IMR-90 (cell line): Measurements from ENCODE around the gene APC. TPM values are rescaled to one million over a fixed set of nuclear protein-coding genes. Genes with fewer than 3 reads are reported as not detected.

Experiments used
- ATAC-seq: fragments of 200-7000 bp; cut with Tn5 transposase; 2 replicates; pipeline ENCODE4 v1.9.1; 2020; ENCODE audit warnings: low read depth, mild to moderate bottlenecking, moderate library complexity
- BruUV-seq: library from RNA; stranded (reverse); fragments of 400-500 nt; replicated peaks from 2 replicates; lab custom pipeline; 2021; lab: Mats Ljungman, UMichigan
- CTCF ChIA-PET: fragments of 300-600 bp; formaldehyde crosslinking; extraction: SDS; loops from one replicate; lab custom pipeline; 2021; ENCODE audit warnings: antibody characterized with exemption; lab: Yijun Ruan, JAX
- POLR2A ChIA-PET: fragments of 300-600 bp; sonication (Branson Sonifier 250); formaldehyde crosslinking; loops from one replicate; lab custom pipeline; 2022; ENCODE audit warnings: antibody characterized with exemption; ENCODE audit not compliant: unreplicated experiment; lab: Charles Lee
- DNase-seq: peaks from one replicate; pipeline ENCODE4 v3.0.0; 2013
- H2AFZ ChIP-seq: replicated peaks from 2 replicates; pipeline ENCODE3; 2013; ENCODE audit warnings: low read length, mild to moderate bottlenecking; ENCODE audit not compliant: poor library complexity
- H2AK5ac ChIP-seq: 2 replicates; pipeline ENCODE4 v1.6.1; 2013; ENCODE audit warnings: low read depth, low read length, inconsistent platforms
- H2AK9ac ChIP-seq: replicated peaks from 2 replicates; pipeline ENCODE3; 2013; ENCODE audit warnings: mild to moderate bottlenecking, low read depth, low read length, moderate library complexity; ENCODE audit not compliant: poor library complexity
- H2BK120ac ChIP-seq: 2 replicates; pipeline ENCODE4 v1.6.1; 2013; ENCODE audit warnings: low read depth, low read length, inconsistent platforms
- H2BK15ac ChIP-seq: 3 replicates; pipeline ENCODE4 v1.6.1; 2013; ENCODE audit warnings: low read depth, low read length, inconsistent platforms
- H2BK20ac ChIP-seq: 2 replicates; pipeline ENCODE4 v1.6.1; 2013; ENCODE audit warnings: low read depth, mild to moderate bottlenecking, inconsistent platforms, low read length, moderate library complexity
- H2BK5ac ChIP-seq: 2 replicates; pipeline ENCODE4 v1.6.1; 2013; ENCODE audit warnings: mild to moderate bottlenecking, low read depth, low read length, inconsistent platforms; ENCODE audit not compliant: poor library complexity, severe bottlenecking
- H3K14ac ChIP-seq: replicated peaks from 2 replicates; pipeline ENCODE4 v1.6.1; 2013; ENCODE audit warnings: low read depth, low read length, inconsistent platforms
- H3K18ac ChIP-seq: 2 replicates; pipeline ENCODE4 v1.6.1; 2013; ENCODE audit warnings: low read depth, low read length, control low read depth
- H3K23ac ChIP-seq: 2 replicates; pipeline ENCODE4 v1.6.1; 2013; ENCODE audit warnings: low read depth, low read length, inconsistent platforms
- H3K27ac ChIP-seq: 2 replicates; pipeline ENCODE4 v1.5.1; 2013; ENCODE audit warnings: mild to moderate bottlenecking, control low read depth, low read length; ENCODE audit not compliant: insufficient read depth
- H3K27me3 ChIP-seq: 2 replicates; pipeline ENCODE4 v1.6.1; 2013; ENCODE audit warnings: low read length; ENCODE audit not compliant: control insufficient read depth, insufficient read depth
- H3K36me3 ChIP-seq: 2 replicates; pipeline ENCODE4 v1.6.1; 2013; ENCODE audit warnings: low read length, mixed read lengths; ENCODE audit not compliant: control insufficient read depth, insufficient read depth
- H3K4ac ChIP-seq: 2 replicates; pipeline ENCODE4 v1.6.1; 2013; ENCODE audit warnings: low read depth, low read length, inconsistent platforms
- H3K4me1 ChIP-seq: 2 replicates; pipeline ENCODE4 v1.6.1; 2013; ENCODE audit warnings: low read length, mixed read lengths; ENCODE audit not compliant: control insufficient read depth, insufficient read depth
- H3K4me2 ChIP-seq: 2 replicates; pipeline ENCODE4 v1.6.1; 2013; ENCODE audit warnings: low read depth, mild to moderate bottlenecking, control low read depth, low read length, moderate library complexity
- H3K4me3 ChIP-seq: 2 replicates; pipeline ENCODE4 v1.5.1; 2013; ENCODE audit warnings: low read depth, mild to moderate bottlenecking, control low read depth, low read length, moderate library complexity; ENCODE audit not compliant: insufficient read depth
- H3K56ac ChIP-seq: 2 replicates; pipeline ENCODE4 v1.6.1; 2013; ENCODE audit warnings: low read length, inconsistent platforms; ENCODE audit not compliant: insufficient read depth; ENCODE audit errors: extremely low read depth
- H3K79me1 ChIP-seq, 2 experiments: 2 replicates each; pipeline ENCODE4 v1.6.1; 2013; ENCODE audit warnings: low read length in 2 of 2, inconsistent platforms in 1 of 2, low read depth in 1 of 2
- H3K9ac ChIP-seq: 2 replicates; pipeline ENCODE4 v1.6.1; 2013; ENCODE audit warnings: low read depth, low read length, control low read depth
- H3K9me1 ChIP-seq: 2 replicates; pipeline ENCODE4 v1.6.1; 2013; ENCODE audit warnings: low read length, inconsistent platforms; ENCODE audit not compliant: insufficient read depth
- H3K9me3 ChIP-seq: 2 replicates; pipeline ENCODE4 v1.6.1; 2013; ENCODE audit warnings: low read length; ENCODE audit not compliant: control insufficient read depth, insufficient read depth
- H4K20me1 ChIP-seq: 2 replicates; pipeline ENCODE4 v1.6.1; 2013; ENCODE audit warnings: low read length, inconsistent platforms; ENCODE audit not compliant: insufficient read depth
- H4K5ac ChIP-seq: 2 replicates; pipeline ENCODE4 v1.6.1; 2013; ENCODE audit warnings: mild to moderate bottlenecking, low read depth, low read length, control low read depth
- H4K8ac ChIP-seq, 2 experiments: 2 replicates each; pipeline ENCODE4 v1.6.1; 2013; ENCODE audit warnings: low read depth in 2 of 2, low read length in 2 of 2, control low read depth in 1 of 2, inconsistent platforms in 1 of 2
- H4K91ac ChIP-seq: 2 replicates; pipeline ENCODE4 v1.6.1; 2013; ENCODE audit warnings: low read depth, low read length, inconsistent platforms; ENCODE audit not compliant: insufficient read depth
- BHLHE40 ChIP-seq: fragments of 150-350 bp; IDR thresholded peaks from 2 replicates; pipeline ENCODE4 v1.6.1; 2016; ENCODE audit warnings: mild to moderate bottlenecking, low read depth, low read length
- CEBPB ChIP-seq: IDR thresholded peaks from 2 replicates; pipeline ENCODE4 v1.6.1; 2012; ENCODE audit warnings: low read depth, low read length, improper control_type of control experiment
- CHD1 ChIP-seq: IDR thresholded peaks from 2 replicates; pipeline ENCODE4 v1.6.1; 2012; ENCODE audit warnings: low read depth, low read length, improper control_type of control experiment
- FOS ChIP-seq: fragments of 150-350 bp; IDR thresholded peaks from 2 replicates; pipeline ENCODE4 v1.6.1; 2016; ENCODE audit warnings: low read depth, low read length
- MAFK ChIP-seq: IDR thresholded peaks from 2 replicates; pipeline ENCODE4 v1.6.1; 2012; ENCODE audit warnings: low read depth, low read length, improper control_type of control experiment
- MAZ ChIP-seq: IDR thresholded peaks from 2 replicates; pipeline ENCODE4 v1.6.1; 2012; ENCODE audit warnings: low read depth, mild to moderate bottlenecking, low read length, improper control_type of control experiment, moderate library complexity, borderline replicate concordance
- MXI1 ChIP-seq: IDR thresholded peaks from 2 replicates; pipeline ENCODE4 v1.6.1; 2012; ENCODE audit warnings: low read depth, mild to moderate bottlenecking, low read length, moderate library complexity, borderline replicate concordance
- NFE2L2 ChIP-seq: fragments of 150-350 bp; IDR thresholded peaks from 2 replicates; pipeline ENCODE4 v1.6.1; 2016; ENCODE audit warnings: low read depth, mild to moderate bottlenecking, low read length
- POLR2A ChIP-seq: IDR thresholded peaks from 2 replicates; pipeline ENCODE4 v1.6.1; 2012; ENCODE audit warnings: mild to moderate bottlenecking, low read depth, low read length
- RAD21 ChIP-seq: IDR thresholded peaks from 2 replicates; pipeline ENCODE4 v1.6.1; 2012; ENCODE audit warnings: low read length, improper control_type of control experiment
- RCOR1 ChIP-seq: IDR thresholded peaks from 2 replicates; pipeline ENCODE4 v1.6.1; 2012; ENCODE audit warnings: mild to moderate bottlenecking, low read length, improper control_type of control experiment; ENCODE audit not compliant: insufficient replicate concordance
- RFX5 ChIP-seq: IDR thresholded peaks from 2 replicates; pipeline ENCODE4 v1.8.0; 2012; ENCODE audit warnings: low read depth, mild to moderate bottlenecking, low read length, moderate library complexity
- SMC3 ChIP-seq: fragments of 150-350 bp; IDR thresholded peaks from 2 replicates; pipeline ENCODE4 v1.6.1; 2016; ENCODE audit warnings: low read depth, mild to moderate bottlenecking, antibody characterized with exemption, low read length, moderate library complexity
- WGBS, 2 experiments: methylation state at CpG; one replicate each; pipeline versions ENCODE4 v1.1.5 to v1.1.7; 2013; ENCODE audit warnings: missing lambda C conversion rate in 2 of 2; ENCODE audit not compliant: insufficient read length in 1 of 2; ENCODE audit errors: extremely low coverage in 2 of 2; 5-methylcytosine and 5-hydroxymethylcytosine counted together
- dilution Hi-C: fragments of 300-500 bp; cut with HindIII; formaldehyde crosslinking; loops from one replicate; pipeline ENCODE4 v1.14.3; 2018; ENCODE audit warnings: low sequenced_read_pairs; ENCODE audit not compliant: unreplicated experiment
- in situ Hi-C: fragments of 300-500 bp; cut with MboI; formaldehyde crosslinking; loops from 3 replicates; pipeline ENCODE4 v1.14.3; 2019; ENCODE audit warnings: low sequenced_read_pairs, inconsistent platforms, mixed read lengths
- intact Hi-C: fragments of 100-400 bp; cut with micrococcal nuclease; formaldehyde crosslinking; loops from 2 replicates; pipeline ENCODE4 v1.10.0; 2022
- polyA plus RNA-seq, 3 experiments: library from polyadenylated mRNA; depleted of rRNA; stranded (reverse); fragments of >200 nt; gene quantifications; 2 replicates each; pipeline ENCODE4 v1.2.3, GENCODE V29; 2012; ENCODE audit warnings: low replicate concordance in 1 of 3
- total RNA-seq: library from RNA; depleted of rRNA; stranded (reverse); fragments of >200 nt; gene quantifications from 2 replicates; pipeline ENCODE4 v1.2.3, GENCODE V29; 2012
- TF ChIP-seq, protein P1 (sequence below): conservative IDR thresholded peaks from 2 replicates; pipeline ENCODE4 v1.5.1; 2012; ENCODE audit warnings: mild to moderate bottlenecking, low read depth, low read length, improper control_type of control experiment
- TF ChIP-seq, protein P2 (sequence below): fragments of 150-350 bp; IDR thresholded peaks from 2 replicates; pipeline ENCODE4 v1.6.1; 2017; ENCODE audit warnings: mild to moderate bottlenecking, antibody characterized with exemption, low read length, low read depth
- TF ChIP-seq, protein P3 (sequence below): fragments of 150-350 bp; IDR thresholded peaks from 2 replicates; pipeline ENCODE4 v1.6.1; 2016; ENCODE audit warnings: low read depth, mild to moderate bottlenecking, low read length, moderate library complexity, borderline replicate concordance

The APC gene
- total and polyA plus RNA-seq, 2 of the 4 experiments (the other 2 are of a cell fraction) = 7.3 to 58.4 TPM

DNA sequence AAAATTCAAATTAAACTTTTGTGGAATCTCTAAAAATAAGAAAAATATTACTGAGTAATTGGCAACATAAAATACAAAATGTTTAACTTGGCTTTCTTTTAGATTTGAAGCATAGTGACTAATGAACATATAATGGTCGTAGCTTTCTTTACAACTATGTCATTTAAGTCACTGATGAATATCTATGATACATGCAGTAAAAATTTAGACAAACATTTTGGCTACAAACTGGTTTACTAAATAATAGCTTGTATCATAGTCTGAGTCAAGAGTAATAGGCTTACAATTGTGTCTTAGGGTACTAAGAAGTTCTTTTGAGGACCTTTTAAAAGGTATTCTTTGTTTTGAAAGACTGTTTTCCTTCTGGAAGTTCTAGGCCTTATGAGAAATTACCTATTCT is 2.0 kb upstream of the APC start:
- dilution Hi-C loops = no loop called here
- H3K4me2 ChIP-seq = no peak overlapping the region; the same call in 1 of the 2 replicates

More for the DNA sequence above, 2.0 kb upstream of the APC start:
- no peaks in the 10 kb centered on the region for H3K36me3 ChIP-seq
- H2AFZ ChIP-seq = no peak overlapping the region
- peak overlapping the region; percentile 78 for H2BK5ac ChIP-seq
- H3K4me1 ChIP-seq = peaks cover 7% of the 10 kb centered on the region
- no peak overlapping the region for H2BK15ac ChIP-seq
- no peak overlapping the region for H3K9ac ChIP-seq
- peaks cover 19 to 46% of the 10 kb centered on the region in 2 experiments for H3K79me1 ChIP-seq
- no peak overlapping the region for H4K91ac ChIP-seq
- H3K9me1 ChIP-seq = no peaks in the 10 kb centered on the region
- H2BK20ac ChIP-seq = no peak overlapping the region
- H4K20me1 ChIP-seq = peaks cover 4% of the 10 kb centered on the region; the same call in 1 of the 2 replicates
- peak overlapping the region; percentile 48; the same call in 1 of the 2 replicates for H3K4ac ChIP-seq
- no peak overlapping the region for H4K5ac ChIP-seq
- no peak overlapping the region for H3K23ac ChIP-seq
- no peak overlapping the region for H3K14ac ChIP-seq
- H2AK5ac ChIP-seq = no peak overlapping the region
- no peak overlapping the region for H3K18ac ChIP-seq
- ChIA-PET CTCF (interaction anchor here (0.6 to 1.3 kb wide), 3 partner anchors 22 to 129 kb away, joined by 3 to 4 read pairs (median 4); no protein-coding TSS in a partner anchor), POLR2A (no interaction called here)
- no peak overlapping the region for H2BK120ac ChIP-seq
- no peak for TF ChIP-seq MAFK
- TF ChIP-seq, protein P1, sequence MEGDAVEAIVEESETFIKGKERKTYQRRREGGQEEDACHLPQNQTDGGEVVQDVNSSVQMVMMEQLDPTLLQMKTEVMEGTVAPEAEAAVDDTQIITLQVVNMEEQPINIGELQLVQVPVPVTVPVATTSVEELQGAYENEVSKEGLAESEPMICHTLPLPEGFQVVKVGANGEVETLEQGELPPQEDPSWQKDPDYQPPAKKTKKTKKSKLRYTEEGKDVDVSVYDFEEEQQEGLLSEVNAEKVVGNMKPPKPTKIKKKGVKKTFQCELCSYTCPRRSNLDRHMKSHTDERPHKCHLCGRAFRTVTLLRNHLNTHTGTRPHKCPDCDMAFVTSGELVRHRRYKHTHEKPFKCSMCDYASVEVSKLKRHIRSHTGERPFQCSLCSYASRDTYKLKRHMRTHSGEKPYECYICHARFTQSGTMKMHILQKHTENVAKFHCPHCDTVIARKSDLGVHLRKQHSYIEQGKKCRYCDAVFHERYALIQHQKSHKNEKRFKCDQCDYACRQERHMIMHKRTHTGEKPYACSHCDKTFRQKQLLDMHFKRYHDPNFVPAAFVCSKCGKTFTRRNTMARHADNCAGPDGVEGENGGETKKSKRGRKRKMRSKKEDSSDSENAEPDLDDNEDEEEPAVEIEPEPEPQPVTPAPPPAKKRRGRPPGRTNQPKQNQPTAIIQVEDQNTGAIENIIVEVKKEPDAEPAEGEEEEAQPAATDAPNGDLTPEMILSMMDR = no peak
- TF ChIP-seq CHD1 = no peak
- no peak for TF ChIP-seq POLR2A
- TF ChIP-seq RCOR1 = no peak
- TF ChIP-seq SMC3 = no peak
- TF ChIP-seq, protein P2, sequence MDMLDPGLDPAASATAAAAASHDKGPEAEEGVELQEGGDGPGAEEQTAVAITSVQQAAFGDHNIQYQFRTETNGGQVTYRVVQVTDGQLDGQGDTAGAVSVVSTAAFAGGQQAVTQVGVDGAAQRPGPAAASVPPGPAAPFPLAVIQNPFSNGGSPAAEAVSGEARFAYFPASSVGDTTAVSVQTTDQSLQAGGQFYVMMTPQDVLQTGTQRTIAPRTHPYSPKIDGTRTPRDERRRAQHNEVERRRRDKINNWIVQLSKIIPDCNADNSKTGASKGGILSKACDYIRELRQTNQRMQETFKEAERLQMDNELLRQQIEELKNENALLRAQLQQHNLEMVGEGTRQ = no peak
- TF ChIP-seq MAZ = no peak
- no peak for TF ChIP-seq RFX5
- no peak for TF ChIP-seq FOS
- TF ChIP-seq NFE2L2 = no peak
- TF ChIP-seq BHLHE40 = no peak
- no peak for TF ChIP-seq CEBPB
- TF ChIP-seq, protein P3, sequence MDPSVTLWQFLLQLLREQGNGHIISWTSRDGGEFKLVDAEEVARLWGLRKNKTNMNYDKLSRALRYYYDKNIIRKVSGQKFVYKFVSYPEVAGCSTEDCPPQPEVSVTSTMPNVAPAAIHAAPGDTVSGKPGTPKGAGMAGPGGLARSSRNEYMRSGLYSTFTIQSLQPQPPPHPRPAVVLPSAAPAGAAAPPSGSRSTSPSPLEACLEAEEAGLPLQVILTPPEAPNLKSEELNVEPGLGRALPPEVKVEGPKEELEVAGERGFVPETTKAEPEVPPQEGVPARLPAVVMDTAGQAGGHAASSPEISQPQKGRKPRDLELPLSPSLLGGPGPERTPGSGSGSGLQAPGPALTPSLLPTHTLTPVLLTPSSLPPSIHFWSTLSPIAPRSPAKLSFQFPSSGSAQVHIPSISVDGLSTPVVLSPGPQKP = no peak
- TF ChIP-seq MXI1 = no peak
- TF ChIP-seq RAD21 = no peak
- WGBS, 2 experiments = no CpG with 5 or more reads among the region's 1 CpG
- H4K8ac ChIP-seq = no peak overlapping the region
- peak; percentile 2 for ATAC-seq
- H2AK9ac ChIP-seq = no peak overlapping the region
- no peak overlapping the region for H3K27ac ChIP-seq
- no peak overlapping the region for H3K56ac ChIP-seq
- no peak overlapping the region for H3K4me3 ChIP-seq
- H3K9me3 ChIP-seq = no peaks in the 10 kb centered on the region
- peak; percentile 75 for DNase-seq
- in situ Hi-C loops = no loop called here
- intact Hi-C loops = no loop called here
- no peaks in the 10 kb centered on the region for H3K27me3 ChIP-seq
- no TSS peak for BruUV-seq
